Endodermal cell (in vitro differentiated cells): ENCODE measurements around the gene TGM4. TPM values are rescaled to one million over a fixed set of nuclear protein-coding genes. Genes with fewer than 3 reads are reported as not detected.

Source experiments
- DNase-seq: peaks from one replicate; pipeline ENCODE4 v3.0.0-alpha.2; 2017
- H3K27ac ChIP-seq: 2 replicates; pipeline ENCODE4 v1.5.1; 2013; ENCODE audit warnings: mild to moderate bottlenecking, low read depth, low read length, moderate library complexity
- H3K27me3 ChIP-seq: 2 replicates; pipeline ENCODE4 v1.6.1; 2013; ENCODE audit warnings: mild to moderate bottlenecking, low read length, moderate library complexity; ENCODE audit not compliant: insufficient read depth, control insufficient read depth, poor library complexity, severe bottlenecking
- H3K36me3 ChIP-seq: 2 replicates; pipeline ENCODE4 v1.7.0; 2013; ENCODE audit warnings: mild to moderate bottlenecking, low read length, moderate library complexity; ENCODE audit not compliant: control insufficient read depth, insufficient read depth
- H3K4me1 ChIP-seq: one replicate; pipeline ENCODE4 v1.7.0; 2013; ENCODE audit warnings: low read length; ENCODE audit not compliant: control insufficient read depth, insufficient read depth
- H3K4me3 ChIP-seq: 2 replicates; pipeline ENCODE4 v1.5.1; 2013; ENCODE audit warnings: mild to moderate bottlenecking, low read length, moderate library complexity
- H3K9ac ChIP-seq: 2 replicates; pipeline ENCODE4 v1.6.1; 2013; ENCODE audit warnings: mild to moderate bottlenecking, low read length, moderate library complexity; ENCODE audit not compliant: poor library complexity, severe bottlenecking; ENCODE audit errors: extremely low read depth
- H3K9me3 ChIP-seq: 2 replicates; pipeline ENCODE4 v1.6.1; 2013; ENCODE audit warnings: mild to moderate bottlenecking, low read length, moderate library complexity; ENCODE audit not compliant: control insufficient read depth
- H3K27ac Mint-ChIP-seq: 2 replicates; pipeline ENCODE4 v1.8.0; 2020; ENCODE audit warnings: mixed read lengths
- H3K27me3 Mint-ChIP-seq: 2 replicates; pipeline ENCODE4 v1.8.0; 2021; ENCODE audit warnings: mild to moderate bottlenecking, mixed read lengths; ENCODE audit not compliant: insufficient read depth
- H3K36me3 Mint-ChIP-seq: 2 replicates; pipeline ENCODE4 v1.8.0; 2020; ENCODE audit warnings: low read depth, mixed read lengths
- H3K4me1 Mint-ChIP-seq: 2 replicates; pipeline ENCODE4 v1.8.0; 2020; ENCODE audit warnings: mixed read lengths
- H3K4me3 Mint-ChIP-seq: 2 replicates; pipeline ENCODE4 v1.8.0; 2020; ENCODE audit warnings: mild to moderate bottlenecking, moderate library complexity, mixed read lengths
- H3K9me3 Mint-ChIP-seq: 2 replicates; pipeline ENCODE4 v1.8.0; 2020; ENCODE audit warnings: mild to moderate bottlenecking, mixed read lengths
- WGBS, 2 experiments: methylation state at CpG; one replicate each; pipeline versions ENCODE4 v1.1.5 to v1.1.7; 2013; ENCODE audit warnings: missing lambda C conversion rate in 2 of 2, mixed read lengths in 1 of 2; ENCODE audit not compliant: insufficient coverage in 1 of 2, insufficient read length in 1 of 2; 5-methylcytosine and 5-hydroxymethylcytosine counted together
- total RNA-seq, 2 donors: library from RNA; stranded (reverse); fragmentation: NEBNext Ultra II Directional in 1 of 2; extraction: Animal tissue kit (Norgen Biotek cat#: 25700) in 1 of 2; gene quantifications; 2 replicates in 1 of 2; 3 replicates in 1 of 2; pipeline ENCODE4 v1.2.1, GENCODE V29; 2021
- TF ChIP-seq, protein P1 (sequence below): fragments of 200-600 bp; sonication (generic); conservative IDR thresholded peaks from 2 replicates; pipeline ENCODE4 v1.5.0; 2021; ENCODE audit warnings: antibody characterized with exemption, mild to moderate bottlenecking

Gene TGM4
- total RNA-seq, 2 donors from 2014 or later, result not detected

DNA sequence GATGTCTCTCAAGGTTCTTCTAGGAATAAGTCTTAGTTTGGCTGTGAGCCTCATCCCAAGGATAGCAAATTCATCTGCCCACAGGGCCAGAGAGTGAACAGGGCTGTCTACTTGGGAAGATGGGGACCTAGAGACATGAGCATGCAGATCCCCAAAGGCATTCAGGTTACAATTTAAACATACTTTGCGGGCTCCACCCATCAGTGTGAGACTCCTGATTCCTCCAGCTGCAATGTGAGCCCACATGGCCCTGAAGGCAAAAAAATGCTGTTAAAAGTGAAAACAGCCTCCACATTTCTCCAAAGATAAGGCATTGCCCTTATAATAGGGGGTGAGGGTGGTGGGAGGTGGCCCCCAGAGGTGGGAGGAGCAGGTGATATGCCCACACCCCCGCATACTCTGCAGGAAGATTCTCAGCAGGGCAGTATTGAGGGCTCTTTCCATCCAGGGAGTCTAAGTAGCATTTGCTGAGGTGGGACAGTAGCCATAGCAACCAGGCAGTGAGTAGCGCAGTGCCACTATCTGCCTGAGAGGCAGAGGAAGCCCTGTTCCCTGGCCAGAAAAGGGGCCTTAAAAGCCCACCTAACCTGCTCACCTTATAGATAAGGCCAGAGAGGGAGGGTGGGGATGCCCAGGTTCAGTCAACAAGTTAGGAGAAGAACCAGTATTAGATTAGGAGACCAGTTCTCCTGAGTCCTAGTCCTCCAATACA lies 31.2 kb downstream of the TGM4 start:
- H3K4me1 ChIP-seq, result no peaks in the 10 kb centered on the region
- H3K4me3 ChIP-seq, result no peak overlapping the region
- H3K9me3 ChIP-seq, result no peaks in the 10 kb centered on the region
- no peak overlapping the region for H3K9ac ChIP-seq
- Mint-ChIP-seq H3K4me3 (no peak overlapping the region), H3K36me3 (no peaks in the 10 kb centered on the region), H3K9me3 (no peaks in the 10 kb centered on the region), H3K27ac (no peak overlapping the region), H3K4me1 (peaks cover 5% of the 10 kb centered on the region), H3K27me3 (peaks cover 5% of the 10 kb centered on the region)
- no peaks in the 10 kb centered on the region for H3K27me3 ChIP-seq
- WGBS, 2 experiments, result 82 to 86% methylated on average over 3 of the region's 3 CpGs
- H3K27ac ChIP-seq, result no peak overlapping the region
- TF ChIP-seq, protein P1, sequence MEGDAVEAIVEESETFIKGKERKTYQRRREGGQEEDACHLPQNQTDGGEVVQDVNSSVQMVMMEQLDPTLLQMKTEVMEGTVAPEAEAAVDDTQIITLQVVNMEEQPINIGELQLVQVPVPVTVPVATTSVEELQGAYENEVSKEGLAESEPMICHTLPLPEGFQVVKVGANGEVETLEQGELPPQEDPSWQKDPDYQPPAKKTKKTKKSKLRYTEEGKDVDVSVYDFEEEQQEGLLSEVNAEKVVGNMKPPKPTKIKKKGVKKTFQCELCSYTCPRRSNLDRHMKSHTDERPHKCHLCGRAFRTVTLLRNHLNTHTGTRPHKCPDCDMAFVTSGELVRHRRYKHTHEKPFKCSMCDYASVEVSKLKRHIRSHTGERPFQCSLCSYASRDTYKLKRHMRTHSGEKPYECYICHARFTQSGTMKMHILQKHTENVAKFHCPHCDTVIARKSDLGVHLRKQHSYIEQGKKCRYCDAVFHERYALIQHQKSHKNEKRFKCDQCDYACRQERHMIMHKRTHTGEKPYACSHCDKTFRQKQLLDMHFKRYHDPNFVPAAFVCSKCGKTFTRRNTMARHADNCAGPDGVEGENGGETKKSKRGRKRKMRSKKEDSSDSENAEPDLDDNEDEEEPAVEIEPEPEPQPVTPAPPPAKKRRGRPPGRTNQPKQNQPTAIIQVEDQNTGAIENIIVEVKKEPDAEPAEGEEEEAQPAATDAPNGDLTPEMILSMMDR, result no peak
- H3K36me3 ChIP-seq, result no peaks in the 10 kb centered on the region
- DNase-seq, result peak; percentile 45

DNA sequence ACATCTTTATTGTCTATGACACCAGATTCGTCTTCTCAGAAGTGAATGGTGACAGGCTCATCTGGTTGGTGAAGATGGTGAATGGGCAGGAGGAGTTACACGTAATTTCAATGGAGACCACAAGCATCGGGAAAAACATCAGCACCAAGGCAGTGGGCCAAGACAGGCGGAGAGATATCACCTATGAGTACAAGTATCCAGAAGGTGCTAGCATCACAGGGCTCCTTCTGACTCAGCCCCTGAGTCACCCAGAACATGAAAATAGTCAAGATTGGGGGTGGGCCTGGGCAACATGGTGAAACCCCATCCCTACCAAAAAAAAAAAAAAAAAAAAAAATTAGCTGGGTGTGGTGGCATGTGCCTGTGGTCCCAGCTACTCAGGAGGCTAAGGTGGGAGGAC lies 32.6 kb downstream of the TGM4 start:
- no peaks in the 10 kb centered on the region for H3K9me3 Mint-ChIP-seq
- TF ChIP-seq, protein P1, result no peak
- Histone ChIP-seq H3K4me3 (no peak overlapping the region), H3K9ac (no peak overlapping the region), H3K4me1 (no peaks in the 10 kb centered on the region), H3K27me3 (no peaks in the 10 kb centered on the region), H3K36me3 (no peaks in the 10 kb centered on the region), H3K9me3 (no peaks in the 10 kb centered on the region), H3K27ac (no peak overlapping the region)
- 91 to 100% methylated on average over 4 of the region's 4 CpGs for WGBS, 2 experiments
- peaks cover 5% of the 10 kb centered on the region for H3K4me1 Mint-ChIP-seq
- no peaks in the 10 kb centered on the region for H3K36me3 Mint-ChIP-seq
- no peak overlapping the region for H3K4me3 Mint-ChIP-seq
- H3K27me3 Mint-ChIP-seq, result peaks cover 8% of the 10 kb centered on the region
- no peak for DNase-seq
- H3K27ac Mint-ChIP-seq, result no peak overlapping the region

DNA sequence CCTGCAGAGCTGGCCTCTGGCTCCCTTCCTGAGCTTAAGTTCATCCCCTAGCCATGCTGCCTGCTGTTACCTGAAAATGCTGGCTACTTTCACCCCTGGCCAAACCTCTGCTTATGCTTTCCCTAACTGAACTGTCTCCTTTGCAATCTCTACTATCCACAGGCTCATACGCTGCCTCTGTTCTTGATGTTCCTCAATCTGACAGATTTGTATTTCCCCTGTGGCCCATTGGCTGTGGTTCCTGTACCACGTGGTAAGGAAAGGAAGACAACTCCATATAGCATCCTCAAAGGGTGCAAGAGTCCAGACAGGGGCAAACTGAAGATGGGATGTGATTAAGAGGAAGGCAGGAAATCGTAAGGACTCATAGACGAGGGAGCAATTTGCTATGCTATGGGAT lies 33.2 kb downstream of the TGM4 start:
- Histone ChIP-seq H3K4me3 (no peak overlapping the region), H3K27me3 (no peaks in the 10 kb centered on the region), H3K27ac (no peak overlapping the region), H3K36me3 (no peaks in the 10 kb centered on the region), H3K9ac (no peak overlapping the region), H3K9me3 (no peaks in the 10 kb centered on the region), H3K4me1 (no peaks in the 10 kb centered on the region)
- H3K4me1 Mint-ChIP-seq, result peaks cover 5% of the 10 kb centered on the region
- TF ChIP-seq, protein P1, result no peak
- peaks cover 8% of the 10 kb centered on the region for H3K27me3 Mint-ChIP-seq
- no peak overlapping the region for H3K27ac Mint-ChIP-seq
- no peaks in the 10 kb centered on the region for H3K9me3 Mint-ChIP-seq
- WGBS, 2 experiments, result 88 to 89% methylated on average over 3 to 4 of the region's 4 CpGs
- no peak overlapping the region for H3K4me3 Mint-ChIP-seq
- DNase-seq, result no peak
- no peaks in the 10 kb centered on the region for H3K36me3 Mint-ChIP-seq
